GM23248 (cell line): ENCODE measurements around the gene HCN1. TPM values are rescaled to one million over a fixed set of nuclear protein-coding genes. Genes with fewer than 3 reads are reported as not detected.
A peak's percentile ranks its signal among the peaks of the same experiment; 100 is the strongest.

Experiments
- DNase-seq: peaks from one replicate; pipeline ENCODE4 v3.0.0-alpha.2; 2015
- H2AFZ ChIP-seq: fragments of 200-600 bp; sonication (generic); 2 replicates; pipeline ENCODE4 v1.6.1; 2016; ENCODE audit warnings: antibody characterized with exemption
- H3F3A ChIP-seq: fragments of 200-600 bp; sonication (generic); 2 replicates; pipeline ENCODE4 v1.6.1; 2016; ENCODE audit warnings: mild to moderate bottlenecking, antibody characterized with exemption, mixed run types; ENCODE audit not compliant: insufficient read depth
- H3K27ac ChIP-seq: fragments of 200-600 bp; sonication (generic); 2 replicates; pipeline ENCODE4 v1.5.1; 2016; ENCODE audit warnings: mild to moderate bottlenecking
- H3K27me3 ChIP-seq: fragments of 200-600 bp; sonication (generic); replicated peaks from 2 replicates; pipeline ENCODE4 v1.6.1; 2016; ENCODE audit warnings: mild to moderate bottlenecking; ENCODE audit not compliant: insufficient read depth
- H3K36me3 ChIP-seq: fragments of 200-600 bp; sonication (generic); 2 replicates; pipeline ENCODE4 v1.6.1; 2016; ENCODE audit warnings: low read depth, mild to moderate bottlenecking
- H3K4me1 ChIP-seq: fragments of 200-600 bp; sonication (generic); 2 replicates; pipeline ENCODE4 v1.6.1; 2016; ENCODE audit warnings: mild to moderate bottlenecking; ENCODE audit not compliant: insufficient read depth
- H3K4me2 ChIP-seq: fragments of 200-600 bp; sonication (generic); one replicate; pipeline ENCODE4 v1.6.1; 2016; ENCODE audit warnings: mild to moderate bottlenecking; ENCODE audit not compliant: unreplicated experiment
- H3K4me3 ChIP-seq: fragments of 200-600 bp; sonication (generic); 2 replicates; pipeline ENCODE4 v1.5.1; 2016; ENCODE audit warnings: mild to moderate bottlenecking
- H3K79me2 ChIP-seq: fragments of 200-600 bp; sonication (generic); 2 replicates; pipeline ENCODE4 v1.6.1; 2016; ENCODE audit warnings: mild to moderate bottlenecking; ENCODE audit not compliant: insufficient read depth
- H3K9ac ChIP-seq: fragments of 200-600 bp; sonication (generic); 2 replicates; pipeline ENCODE4 v1.6.1; 2016; ENCODE audit warnings: mild to moderate bottlenecking
- H3K9me2 ChIP-seq: fragments of 200-600 bp; sonication (generic); 2 replicates; pipeline ENCODE4 v1.6.1; 2016; ENCODE audit warnings: mixed run types, mild to moderate bottlenecking, moderate library complexity; ENCODE audit not compliant: insufficient read depth
- H3K9me3 ChIP-seq: fragments of 200-600 bp; sonication (generic); one replicate; pipeline ENCODE4 v1.6.1; 2017; ENCODE audit warnings: low read depth
- H4K20me1 ChIP-seq: fragments of 200-600 bp; sonication (generic); 2 replicates; pipeline ENCODE4 v1.6.0; 2016; ENCODE audit not compliant: insufficient read depth
- EZH2 ChIP-seq: fragments of 200-600 bp; sonication (generic); IDR thresholded peaks from 2 replicates; pipeline ENCODE4 v1.6.1; 2018; ENCODE audit warnings: antibody characterized with exemption, mild to moderate bottlenecking; ENCODE audit not compliant: insufficient read depth, poor library complexity, severe bottlenecking
- EZH2phosphoT487 ChIP-seq: fragments of 200-600 bp; sonication (generic); IDR thresholded peaks from 2 replicates; pipeline ENCODE4 v1.6.1; 2018; ENCODE audit warnings: antibody characterized with exemption, moderate library complexity, mild to moderate bottlenecking, low read depth; ENCODE audit not compliant: insufficient read depth
- WGBS, 2 experiments: methylation state at CpG; one replicate each; pipeline ENCODE4 v1.1.6; 2015 to 2017; ENCODE audit warnings: low lambda C conversion rate in 2 of 2, low coverage in 1 of 2; ENCODE audit errors: missing lambda C conversion rate in 2 of 2; 5-methylcytosine and 5-hydroxymethylcytosine counted together
- in situ Hi-C: fragments of 300-500 bp; cut with MboI; formaldehyde crosslinking; loops from 2 replicates; pipeline ENCODE4 v1.15.0; 2020
- polyA plus RNA-seq: library from polyadenylated mRNA; unstranded; fragments of >200 nt; fragmentation: Nextera tagmentation; extraction: Ambion mirVana; gene quantifications from 2 replicates; pipeline ENCODE4 v1.2.1, GENCODE V29; 2016
- total RNA-seq: library from RNA; depleted of rRNA; stranded (reverse); fragments of >200 nt; shearing (Covaris generic); gene quantifications from 2 replicates; pipeline ENCODE4 v1.2.3, GENCODE V29; 2014; rRNA removed

HCN1 gene
- total RNA-seq, result not detected in 2 replicates
- polyA plus RNA-seq, result not detected in 2 replicates

GRCh38 chr5:45696206-45696836 is at the start of gene HCN1:
TSS of gene HCN1 (minus strand) at chr5:45696380.
- Histone ChIP-seq H3K4me3 (0 out of 2 replicates have a peak within 1 kb of the TSS, but pooled peaks have one; percentile 41), H2AFZ (peak within 1 kb of the TSS; percentile 34; the same call in 1 of the 2 replicates), H3K9ac (no peak within 1 kb of the TSS), H3F3A (no peaks in the 10 kb centered on the region), H3K79me2 (no peaks in the 10 kb centered on the region), H3K27me3 (peaks cover 17% of the 10 kb centered on the region), H3K36me3 (no peaks in the 10 kb centered on the region), H3K27ac (no peak within 1 kb of the TSS), H3K4me2 (no peak within 1 kb of the TSS), H3K9me2 (no peaks in the 10 kb centered on the region), H4K20me1 (no peaks in the 10 kb centered on the region), H3K9me3 (no peaks in the 10 kb centered on the region), H3K4me1 (no peaks in the 10 kb centered on the region)
- in situ Hi-C loops, result no loop called here
- DNase-seq, result peak; percentile 88
- WGBS, 2 experiments, result 16 to 32% methylated on average over 17 to 42 of the region's 46 CpGs
- TF ChIP-seq EZH2phosphoT487 (no peak), EZH2 (no peak)

- Histone ChIP-seq H3K27ac (no peak overlapping the region), H3K9ac (no peak overlapping the region), H3K4me1 (no peaks in the 10 kb centered on the region), H3K36me3 (no peaks in the 10 kb centered on the region), H2AFZ (no peak overlapping the region), H3K9me3 (no peaks in the 10 kb centered on the region), H3F3A (no peaks in the 10 kb centered on the region), H3K79me2 (no peaks in the 10 kb centered on the region), H3K4me2 (no peak overlapping the region), H3K9me2 (no peaks in the 10 kb centered on the region), H3K27me3 (no peaks in the 10 kb centered on the region), H3K4me3 (no peak overlapping the region), H4K20me1 (no peaks in the 10 kb centered on the region)
- in situ Hi-C loops, result no loop called here
- no peak for TF ChIP-seq EZH2
- no peak for TF ChIP-seq EZH2phosphoT487
- WGBS, 2 experiments, result 23 to 32% methylated on average over 5 of the region's 5 CpGs
- no peak for DNase-seq
Measured at GRCh38 chr5:45741110-45741509, 44.9 kb upstream of the HCN1 start.

DNA sequence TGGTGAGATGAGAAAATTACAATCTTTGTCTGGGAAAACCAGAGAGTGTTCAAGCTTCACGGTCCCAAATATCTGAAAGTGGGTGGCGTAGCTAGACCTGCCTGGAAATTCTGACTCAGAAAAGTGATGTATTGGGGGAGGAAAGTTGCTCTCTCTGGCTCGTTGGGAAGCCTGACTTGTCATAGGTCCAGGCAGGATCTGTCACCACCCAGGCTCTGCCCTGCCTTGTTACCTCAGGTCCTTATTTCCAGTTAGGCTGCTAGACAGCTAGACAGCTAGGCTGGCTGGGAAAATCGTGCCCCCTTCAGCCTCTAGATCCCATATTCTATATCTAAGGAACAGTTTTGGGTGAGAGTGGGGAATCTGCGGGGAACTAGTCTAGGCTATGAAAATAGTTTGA is 41.0 kb upstream of the HCN1 start:
- WGBS, 2 experiments, result 2 to 3% methylated on average over 5 of the region's 5 CpGs
- Histone ChIP-seq H3K4me3 (no peak overlapping the region), H3K9ac (no peak overlapping the region), H3K27ac (no peak overlapping the region), H3K4me1 (no peaks in the 10 kb centered on the region), H3K9me2 (no peaks in the 10 kb centered on the region), H3K27me3 (no peaks in the 10 kb centered on the region), H4K20me1 (no peaks in the 10 kb centered on the region), H3K36me3 (no peaks in the 10 kb centered on the region), H3K9me3 (no peaks in the 10 kb centered on the region), H3K4me2 (no peak overlapping the region), H3F3A (no peaks in the 10 kb centered on the region), H2AFZ (no peak overlapping the region), H3K79me2 (no peaks in the 10 kb centered on the region)
- no peak for DNase-seq
- TF ChIP-seq EZH2 (no peak), EZH2phosphoT487 (no peak)
- in situ Hi-C loops, result no loop called here

- H3K36me3 ChIP-seq, result no peaks in the 10 kb centered on the region
- no peak overlapping the region for H3K27ac ChIP-seq
- H4K20me1 ChIP-seq, result no peaks in the 10 kb centered on the region
- no peak overlapping the region for H3K9ac ChIP-seq
- H3K4me1 ChIP-seq, result no peaks in the 10 kb centered on the region
- H2AFZ ChIP-seq, result no peak overlapping the region
- H3K4me3 ChIP-seq, result no peak overlapping the region
- no peaks in the 10 kb centered on the region for H3F3A ChIP-seq
- in situ Hi-C loops, result no loop called here
- H3K9me3 ChIP-seq, result no peaks in the 10 kb centered on the region
- TF ChIP-seq EZH2, result no peak
- no peak for TF ChIP-seq EZH2phosphoT487
- H3K79me2 ChIP-seq, result no peaks in the 10 kb centered on the region
- H3K27me3 ChIP-seq, result no peaks in the 10 kb centered on the region
- DNase-seq, result no peak
- 23 to 28% methylated on average over 3 of the region's 3 CpGs for WGBS, 2 experiments
- no peak overlapping the region for H3K4me2 ChIP-seq
- H3K9me2 ChIP-seq, result no peaks in the 10 kb centered on the region
Measured at GRCh38 chr5:45725537-45725936, 29.4 kb upstream of the HCN1 start.
